HepG2 (cell line): Measurements from ENCODE around the gene OBSL1. TPM values are rescaled to one million over a fixed set of nuclear protein-coding genes. Genes with fewer than 3 reads are reported as not detected.

Experiments
- ATAC-seq: fragments of 200-7000 bp; cut with Tn5 transposase; 3 replicates; pipeline ENCODE4 v1.9.1; 2020; ENCODE audit warnings: mild to moderate bottlenecking, moderate library complexity
- BruUV-seq: library from RNA; stranded (reverse); fragments of 400-500 nt; replicated peaks from 2 replicates; lab custom pipeline; 2021; lab: Mats Ljungman, UMichigan
- CTCF ChIA-PET: fragments of 300-600 bp; formaldehyde crosslinking; extraction: SDS; loops from one replicate; lab custom pipeline; 2021; ENCODE audit warnings: low total read pairs, inconsistent platforms, low intra/inter-chr PET ratio; lab: Yijun Ruan, JAX
- POLR2A ChIA-PET: fragments of 350-600 bp; sonication (Branson Sonifier 250); formaldehyde crosslinking; loops from one replicate; lab custom pipeline; 2020; ENCODE audit warnings: antibody characterized with exemption, inconsistent platforms; lab: Yijun Ruan, JAX
- DNase-seq: peaks from one replicate; pipeline ENCODE4 v3.0.0-alpha.2; 2015; ENCODE audit warnings: low spot score
- FAIRE-seq: peaks from 3 replicates; lab custom pipeline; 2011; peaks lifted over from hg19 to GRCh38; lab: Jason Lieb, UNC
- H2AFZ ChIP-seq: one replicate; pipeline ENCODE4 v1.6.1; 2011; ENCODE audit warnings: low read length, inconsistent platforms
- H3K27ac ChIP-seq: fragments of 300-600 bp; 3 replicates; pipeline ENCODE4 v1.8.0; 2011; ENCODE audit warnings: mixed run types, mild to moderate bottlenecking, mixed read lengths, low read length, inconsistent platforms; ENCODE audit not compliant: insufficient read depth; ENCODE audit errors: extremely low read length
- H3K27me3 ChIP-seq, 2 experiments: fragments of 200-600 bp in 1 of 2; 2 replicates in 1 of 2; 3 replicates in 1 of 2; pipeline versions ENCODE4 v1.6.0 to v1.8.0; 2011; ENCODE audit warnings: low read length in 2 of 2, mild to moderate bottlenecking in 2 of 2, moderate library complexity in 2 of 2, inconsistent platforms in 1 of 2; ENCODE audit not compliant: insufficient read depth in 2 of 2, control insufficient read depth in 1 of 2
- H3K36me3 ChIP-seq, 2 experiments: fragments of 200-600 bp in 1 of 2; replicated peaks in 1 of 2; 2 replicates in 1 of 2; 3 replicates in 1 of 2; pipeline versions ENCODE4 v1.5.1 to v1.8.0; 2011; ENCODE audit warnings: low read length in 2 of 2, inconsistent platforms in 1 of 2; ENCODE audit not compliant: insufficient read depth in 2 of 2, control insufficient read depth in 1 of 2
- H3K4me1 ChIP-seq: 2 replicates; pipeline ENCODE4 v1.5.1; 2012; ENCODE audit warnings: low read length, inconsistent platforms; ENCODE audit not compliant: insufficient read depth
- H3K4me2 ChIP-seq: 2 replicates; pipeline ENCODE4 v1.6.0; 2011; ENCODE audit warnings: low read depth, low read length, inconsistent platforms
- H3K4me3 ChIP-seq, 3 experiments: fragments of 200-600 bp in 1 of 3; sonication (generic), shearing (Covaris generic) in 1 of 3; replicated peaks in 1 of 3; 2 replicates each; pipeline ENCODE4 v1.5.1; 2011 to 2016; ENCODE audit warnings: low read length in 3 of 3, inconsistent platforms in 2 of 3, low read depth in 2 of 3, mild to moderate bottlenecking in 2 of 3, control low read depth in 1 of 3, mixed read lengths in 1 of 3; ENCODE audit not compliant: insufficient read depth in 1 of 3
- H3K79me2 ChIP-seq: one replicate; pipeline ENCODE4 v1.6.1; 2011; ENCODE audit warnings: low read length, inconsistent platforms; ENCODE audit not compliant: insufficient read depth
- H3K9ac ChIP-seq: 2 replicates; pipeline ENCODE4 v1.6.0; 2011; ENCODE audit warnings: mild to moderate bottlenecking, low read depth, low read length, inconsistent platforms; ENCODE audit not compliant: insufficient read depth
- H3K9me3 ChIP-seq: 2 replicates; pipeline ENCODE4 v1.5.1; 2012; ENCODE audit warnings: mild to moderate bottlenecking, low read length
- H4K20me1 ChIP-seq: 2 replicates; pipeline ENCODE4 v1.6.0; 2011; ENCODE audit warnings: inconsistent platforms, mild to moderate bottlenecking, low read length, moderate library complexity; ENCODE audit not compliant: insufficient read depth
- DPF2 ChIP-seq: sonication (generic); formaldehyde crosslinking; IDR thresholded peaks from 2 replicates; pipeline ENCODE4 v1.4.0; 2020; ENCODE audit warnings: mild to moderate bottlenecking, low read depth, missing genetic modification reagents, borderline replicate concordance
- ZNF607 ChIP-seq: sonication (generic); formaldehyde crosslinking; IDR thresholded peaks from 2 replicates; pipeline ENCODE4 v1.5.1; 2020; ENCODE audit warnings: missing genetic modification reagents, mild to moderate bottlenecking, borderline replicate concordance
- WGBS: methylation state at CpG from one replicate; pipeline ENCODE4 v1.1.6; 2017; ENCODE audit warnings: low lambda C conversion rate; 5-methylcytosine and 5-hydroxymethylcytosine counted together
- in situ Hi-C: cut with HindIII; loops from 2 replicates; pipeline ENCODE4 v1.10.0; 2017; ENCODE audit warnings: low pct_unique_long_range_greater_than_20kb; ENCODE audit not compliant: extremely low pct_ligation_motif_present
- intact Hi-C: fragments of 100-400 bp; cut with micrococcal nuclease; formaldehyde crosslinking; loops from one replicate; pipeline ENCODE4 v1.10.0; 2022; ENCODE audit not compliant: unreplicated experiment
- polyA plus RNA-seq, 8 experiments: library from polyadenylated mRNA; depleted of rRNA in 3 of 8; stranded (reverse) in 7 of 8; unstranded in 1 of 8; fragments of >200 nt; fragmentation: Illumina TruSeq in 4 of 8; extraction: Trizol in 4 of 8; gene quantifications; 2 replicates each; pipeline versions ENCODE4 v1.2.1 to v1.2.3, GENCODE V29; 2011 to 2016; ENCODE audit warnings: low read depth in 4 of 8, missing spikeins in 1 of 8, mixed read lengths in 1 of 8; ENCODE audit not compliant: insufficient read depth in 1 of 8
- total RNA-seq, 5 experiments: library from RNA; depleted of rRNA; stranded (reverse); fragments of >200 nt; fragmentation: Illumina TruSeq; extraction: Trizol; gene quantifications; 2 replicates each; pipeline ENCODE4 v1.2.3, GENCODE V29; 2016; ENCODE audit warnings: low read depth in 1 of 5
- TF ChIP-seq, protein P1 (sequence below): sonication (generic); formaldehyde crosslinking; IDR thresholded peaks from 2 replicates; pipeline ENCODE4 v1.4.0; 2020; ENCODE audit warnings: mild to moderate bottlenecking, missing genetic modification reagents
- TF ChIP-seq, protein P2 (sequence below): sonication (generic); formaldehyde crosslinking; IDR thresholded peaks from 2 replicates; pipeline ENCODE4 v1.5.1; 2020; ENCODE audit warnings: missing genetic modification reagents, mild to moderate bottlenecking, borderline replicate concordance
- TF ChIP-seq, protein P3 (sequence below): sonication (generic); formaldehyde crosslinking; IDR thresholded peaks from 2 replicates; pipeline ENCODE4 v1.8.0; 2022; ENCODE audit warnings: mild to moderate bottlenecking, missing genetic modification reagents; ENCODE audit not compliant: insufficient replicate concordance
- TF ChIP-seq, protein P4 (sequence below): sonication (generic); formaldehyde crosslinking; IDR thresholded peaks from 2 replicates; pipeline ENCODE4 v1.5.0; 2020; ENCODE audit warnings: mild to moderate bottlenecking, missing genetic modification reagents

Gene OBSL1
- total and polyA plus RNA-seq, 2 of the 13 experiments (the other 11 are each of a cell fraction or from before 2014, with no cell fraction given) = 86.7 to 218 TPM

DNA sequence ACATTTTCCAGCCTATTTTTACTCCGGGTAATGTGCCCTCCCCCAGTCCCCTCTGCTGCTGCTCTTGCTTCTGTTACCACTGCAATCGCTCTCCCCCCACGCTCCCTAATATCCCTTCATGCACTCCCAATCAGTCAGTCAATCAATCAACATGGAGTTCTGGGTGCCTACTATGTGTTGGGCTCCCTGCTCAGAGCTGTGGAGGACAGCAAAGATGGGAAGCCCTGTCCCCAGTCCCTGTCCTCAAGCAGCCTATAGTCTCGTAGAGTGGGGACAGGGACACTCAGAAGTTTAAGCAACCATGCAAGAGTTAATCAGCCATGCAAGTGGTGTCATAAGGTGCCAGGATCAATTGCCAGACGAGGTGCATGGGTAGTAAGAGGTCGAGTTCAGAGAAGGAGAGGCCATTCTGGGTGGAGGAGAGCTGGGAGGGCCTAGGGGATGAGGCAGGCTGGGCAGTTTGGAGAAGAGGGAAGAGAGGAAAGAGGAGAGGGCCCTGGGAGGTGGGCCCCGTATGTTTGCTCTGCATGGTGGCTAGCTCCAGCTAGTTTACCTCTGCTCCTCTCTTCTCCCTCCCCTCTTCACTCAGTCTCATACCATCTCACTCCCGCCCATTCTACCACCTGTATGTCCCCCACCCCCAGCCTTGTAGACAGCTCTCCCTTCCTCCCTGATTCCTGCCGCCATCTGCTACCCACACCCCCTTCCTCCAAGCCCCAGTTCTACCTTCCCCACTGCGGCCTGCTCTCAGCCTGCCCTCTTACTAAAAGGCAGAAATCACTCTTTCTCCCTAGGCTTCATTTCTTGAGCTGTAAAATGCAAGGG lies 53.2 kb downstream of the OBSL1 start:
- intact Hi-C loops = no loop called here
- POLR2A ChIA-PET = interaction anchor here (1.0 to 1.9 kb wide), 2 partner anchors 8 to 20 kb away, joined by 6 to 7 read pairs; partner anchors contain the start of gene GMPPA
- H4K20me1 ChIP-seq = peaks cover 8% of the 10 kb centered on the region; the same call in 1 of the 2 replicates
- no peak overlapping the region for H3K9ac ChIP-seq
- no peaks in the 10 kb centered on the region for H3K36me3 ChIP-seq
- no peak for ATAC-seq
- H3K27ac ChIP-seq = no peak overlapping the region
- H3K4me1 ChIP-seq = peaks cover 36% of the 10 kb centered on the region; the same call in 1 of the 2 replicates
- no peaks in the 10 kb centered on the region for H3K9me3 ChIP-seq
- H2AFZ ChIP-seq = no peak overlapping the region
- in situ Hi-C loops = no loop called here
- no TSS peak for BruUV-seq
- no peaks in the 10 kb centered on the region for H3K79me2 ChIP-seq
- TF ChIP-seq, protein P1, sequence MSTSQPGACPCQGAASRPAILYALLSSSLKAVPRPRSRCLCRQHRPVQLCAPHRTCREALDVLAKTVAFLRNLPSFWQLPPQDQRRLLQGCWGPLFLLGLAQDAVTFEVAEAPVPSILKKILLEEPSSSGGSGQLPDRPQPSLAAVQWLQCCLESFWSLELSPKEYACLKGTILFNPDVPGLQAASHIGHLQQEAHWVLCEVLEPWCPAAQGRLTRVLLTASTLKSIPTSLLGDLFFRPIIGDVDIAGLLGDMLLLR = no peak
- TF ChIP-seq, protein P2, sequence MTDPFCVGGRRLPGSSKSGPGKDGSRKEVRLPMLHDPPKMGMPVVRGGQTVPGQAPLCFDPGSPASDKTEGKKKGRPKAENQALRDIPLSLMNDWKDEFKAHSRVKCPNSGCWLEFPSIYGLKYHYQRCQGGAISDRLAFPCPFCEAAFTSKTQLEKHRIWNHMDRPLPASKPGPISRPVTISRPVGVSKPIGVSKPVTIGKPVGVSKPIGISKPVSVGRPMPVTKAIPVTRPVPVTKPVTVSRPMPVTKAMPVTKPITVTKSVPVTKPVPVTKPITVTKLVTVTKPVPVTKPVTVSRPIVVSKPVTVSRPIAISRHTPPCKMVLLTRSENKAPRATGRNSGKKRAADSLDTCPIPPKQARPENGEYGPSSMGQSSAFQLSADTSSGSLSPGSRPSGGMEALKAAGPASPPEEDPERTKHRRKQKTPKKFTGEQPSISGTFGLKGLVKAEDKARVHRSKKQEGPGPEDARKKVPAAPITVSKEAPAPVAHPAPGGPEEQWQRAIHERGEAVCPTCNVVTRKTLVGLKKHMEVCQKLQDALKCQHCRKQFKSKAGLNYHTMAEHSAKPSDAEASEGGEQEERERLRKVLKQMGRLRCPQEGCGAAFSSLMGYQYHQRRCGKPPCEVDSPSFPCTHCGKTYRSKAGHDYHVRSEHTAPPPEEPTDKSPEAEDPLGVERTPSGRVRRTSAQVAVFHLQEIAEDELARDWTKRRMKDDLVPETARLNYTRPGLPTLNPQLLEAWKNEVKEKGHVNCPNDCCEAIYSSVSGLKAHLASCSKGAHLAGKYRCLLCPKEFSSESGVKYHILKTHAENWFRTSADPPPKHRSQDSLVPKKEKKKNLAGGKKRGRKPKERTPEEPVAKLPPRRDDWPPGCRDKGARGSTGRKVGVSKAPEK (CRISPR knock-in tag) = no peak
- TF ChIP-seq, protein P3, sequence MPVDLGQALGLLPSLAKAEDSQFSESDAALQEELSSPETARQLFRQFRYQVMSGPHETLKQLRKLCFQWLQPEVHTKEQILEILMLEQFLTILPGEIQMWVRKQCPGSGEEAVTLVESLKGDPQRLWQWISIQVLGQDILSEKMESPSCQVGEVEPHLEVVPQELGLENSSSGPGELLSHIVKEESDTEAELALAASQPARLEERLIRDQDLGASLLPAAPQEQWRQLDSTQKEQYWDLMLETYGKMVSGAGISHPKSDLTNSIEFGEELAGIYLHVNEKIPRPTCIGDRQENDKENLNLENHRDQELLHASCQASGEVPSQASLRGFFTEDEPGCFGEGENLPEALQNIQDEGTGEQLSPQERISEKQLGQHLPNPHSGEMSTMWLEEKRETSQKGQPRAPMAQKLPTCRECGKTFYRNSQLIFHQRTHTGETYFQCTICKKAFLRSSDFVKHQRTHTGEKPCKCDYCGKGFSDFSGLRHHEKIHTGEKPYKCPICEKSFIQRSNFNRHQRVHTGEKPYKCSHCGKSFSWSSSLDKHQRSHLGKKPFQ = no peak
- TF ChIP-seq ZNF607 (CRISPR knock-in tag) (no peak), DPF2 (no peak)
- TF ChIP-seq, protein P4, sequence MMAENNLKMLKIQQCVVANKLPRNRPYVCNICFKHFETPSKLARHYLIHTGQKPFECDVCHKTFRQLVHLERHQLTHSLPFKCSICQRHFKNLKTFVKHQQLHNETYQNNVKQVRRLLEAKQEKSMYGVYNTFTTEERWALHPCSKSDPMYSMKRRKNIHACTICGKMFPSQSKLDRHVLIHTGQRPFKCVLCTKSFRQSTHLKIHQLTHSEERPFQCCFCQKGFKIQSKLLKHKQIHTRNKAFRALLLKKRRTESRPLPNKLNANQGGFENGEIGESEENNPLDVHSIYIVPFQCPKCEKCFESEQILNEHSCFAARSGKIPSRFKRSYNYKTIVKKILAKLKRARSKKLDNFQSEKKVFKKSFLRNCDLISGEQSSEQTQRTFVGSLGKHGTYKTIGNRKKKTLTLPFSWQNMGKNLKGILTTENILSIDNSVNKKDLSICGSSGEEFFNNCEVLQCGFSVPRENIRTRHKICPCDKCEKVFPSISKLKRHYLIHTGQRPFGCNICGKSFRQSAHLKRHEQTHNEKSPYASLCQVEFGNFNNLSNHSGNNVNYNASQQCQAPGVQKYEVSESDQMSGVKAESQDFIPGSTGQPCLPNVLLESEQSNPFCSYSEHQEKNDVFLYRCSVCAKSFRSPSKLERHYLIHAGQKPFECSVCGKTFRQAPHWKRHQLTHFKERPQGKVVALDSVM = no peak
- 18% methylated on average over 10 of the region's 10 CpGs for WGBS
- FAIRE-seq = no peak
- DNase-seq = no peak
- peaks cover 29 to 96% of the 10 kb centered on the region in 2 experiments for H3K27me3 ChIP-seq
- H3K4me3 ChIP-seq = no peak overlapping the region
- H3K4me2 ChIP-seq = no peak overlapping the region
- CTCF ChIA-PET = no interaction called here
